Endothelial cell of umbilical vein (primary cell): ENCODE results near the gene GRPR. TPM values are rescaled to one million over a fixed set of nuclear protein-coding genes. Genes with fewer than 3 reads are reported as not detected.

Experiments
- BruUV-seq: library from RNA; stranded (reverse); fragments of 400-500 nt; replicated peaks from 2 replicates; lab custom pipeline; 2021; lab: Mats Ljungman, UMichigan
- CTCF ChIA-PET: fragments of 300-600, 350-600 bp; sonication (Branson Sonifier 250); formaldehyde crosslinking; loops from one replicate; lab custom pipeline; 2021; ENCODE audit warnings: antibody characterized with exemption, inconsistent platforms; lab: Charles Lee
- POLR2A ChIA-PET: fragments of 300-600, 350-600 bp; sonication (Branson Sonifier 250); formaldehyde crosslinking; loops from one replicate; lab custom pipeline; 2021; ENCODE audit warnings: antibody characterized with exemption, inconsistent platforms; lab: Charles Lee
- DNase-seq: peaks from one replicate; pipeline ENCODE4 v3.0.0-alpha.2; 2011; ENCODE audit warnings: low read depth, low spot score
- FAIRE-seq: peaks from 2 replicates; lab custom pipeline; 2011; peaks lifted over from hg19 to GRCh38; lab: Jason Lieb, UNC
- H2AFZ ChIP-seq: 2 replicates; pipeline ENCODE4 v1.6.0; 2012; ENCODE audit warnings: low read depth, low read length, control low read depth, inconsistent platforms
- H3K27ac ChIP-seq: 2 replicates; pipeline ENCODE4 v1.5.1; 2011; ENCODE audit warnings: low read depth, mild to moderate bottlenecking, control low read depth, low read length, moderate library complexity; ENCODE audit not compliant: insufficient read depth
- H3K27me3 ChIP-seq, 2 experiments: 2 replicates each; pipeline versions ENCODE4 v1.6.0 to v1.6.1; 2011; ENCODE audit warnings: low read length in 2 of 2, mixed read lengths in 1 of 2; ENCODE audit not compliant: control insufficient read depth in 2 of 2, insufficient read depth in 2 of 2
- H3K36me3 ChIP-seq, 2 experiments: 2 replicates in 1 of 2; 3 replicates in 1 of 2; pipeline ENCODE4 v1.5.1; 2011; ENCODE audit warnings: low read length in 2 of 2, mild to moderate bottlenecking in 1 of 2, moderate library complexity in 1 of 2; ENCODE audit not compliant: control insufficient read depth in 2 of 2, insufficient read depth in 2 of 2; ENCODE audit errors: extremely low read depth in 1 of 2
- H3K4me1 ChIP-seq: 3 replicates; pipeline ENCODE4 v1.5.1; 2011; ENCODE audit warnings: mild to moderate bottlenecking, low read length; ENCODE audit not compliant: control insufficient read depth, insufficient read depth; ENCODE audit errors: extremely low read depth
- H3K4me2 ChIP-seq: 2 replicates; pipeline ENCODE4 v1.6.1; 2011; ENCODE audit warnings: low read length, control low read depth, mixed read lengths; ENCODE audit not compliant: insufficient read depth
- H3K4me3 ChIP-seq, 3 experiments: fragments of 200-600 bp in 1 of 3; sonication (generic), shearing (Covaris generic) in 1 of 3; replicated peaks in 1 of 3; 2 replicates each; pipeline ENCODE4 v1.5.1; 2011 to 2016; ENCODE audit warnings: control low read depth in 3 of 3, low read length in 3 of 3, mild to moderate bottlenecking in 2 of 3, inconsistent platforms in 1 of 3, low read depth in 1 of 3, moderate library complexity in 1 of 3; ENCODE audit not compliant: insufficient read depth in 1 of 3
- H3K79me2 ChIP-seq: 2 replicates; pipeline ENCODE4 v1.6.0; 2012; ENCODE audit warnings: low read length, inconsistent platforms; ENCODE audit not compliant: control insufficient read depth, insufficient read depth
- H3K9ac ChIP-seq: replicated peaks from 2 replicates; pipeline ENCODE3; 2011; ENCODE audit warnings: low read length, control low read depth; ENCODE audit not compliant: insufficient read depth; ENCODE audit errors: extremely low read depth
- H3K9me1 ChIP-seq: replicated peaks from 3 replicates; pipeline ENCODE4 v1.6.0; 2011; ENCODE audit warnings: mild to moderate bottlenecking, low read length; ENCODE audit not compliant: control insufficient read depth, insufficient read depth; ENCODE audit errors: extremely low read depth
- H3K9me3 ChIP-seq: replicated peaks from 2 replicates; pipeline ENCODE4 v1.5.1; 2012; ENCODE audit warnings: low read length, inconsistent platforms; ENCODE audit not compliant: control insufficient read depth, insufficient read depth
- H4K20me1 ChIP-seq: replicated peaks from 2 replicates; pipeline ENCODE3; 2011; ENCODE audit warnings: mild to moderate bottlenecking, low read length; ENCODE audit not compliant: control insufficient read depth, insufficient read depth; ENCODE audit errors: extremely low read depth
- CTCF ChIP-seq, 2 donors: IDR thresholded peaks; 1 replicate in 1 of 2; 2 replicates in 1 of 2; pipeline ENCODE4 v1.5.1; 2011; ENCODE audit warnings: low read length in 2 of 2, mild to moderate bottlenecking in 2 of 2, moderate library complexity in 2 of 2, control low read depth in 1 of 2, inconsistent platforms in 1 of 2, low read depth in 1 of 2; ENCODE audit not compliant: insufficient read depth in 1 of 2; ENCODE audit errors: extremely low read depth in 1 of 2
- EZH2 ChIP-seq: IDR thresholded peaks from 2 replicates; pipeline ENCODE4 v1.6.1; 2012; ENCODE audit warnings: borderline replicate concordance, low read depth, mild to moderate bottlenecking, moderate library complexity, low read length, inconsistent platforms; ENCODE audit not compliant: severe bottlenecking
- FOS ChIP-seq: IDR thresholded peaks from 2 replicates; pipeline ENCODE4 v1.6.1; 2011; ENCODE audit warnings: mild to moderate bottlenecking, low read length, moderate library complexity, borderline replicate concordance; ENCODE audit not compliant: insufficient read depth
- GATA2 ChIP-seq: IDR thresholded peaks from 2 replicates; pipeline ENCODE4 v1.7.0; 2011; ENCODE audit warnings: low read depth, mild to moderate bottlenecking, moderate library complexity, mixed read lengths, low read length; ENCODE audit not compliant: insufficient read length, insufficient read depth
- JUN ChIP-seq: IDR thresholded peaks from 2 replicates; pipeline ENCODE4 v1.6.1; 2011; ENCODE audit warnings: borderline replicate concordance, low read depth; ENCODE audit not compliant: insufficient read length, insufficient read depth
- MAX ChIP-seq: IDR thresholded peaks from 2 replicates; pipeline ENCODE4 v1.6.1; 2011; ENCODE audit not compliant: insufficient read depth, insufficient read length
- MYC ChIP-seq: IDR thresholded peaks from one replicate; pipeline ENCODE4 v1.6.1; 2011; ENCODE audit warnings: mild to moderate bottlenecking, low read depth, low read length
- POLR2A ChIP-seq: IDR thresholded peaks from 2 replicates; pipeline ENCODE4 v1.6.1; 2012; ENCODE audit warnings: low read depth, mild to moderate bottlenecking, control low read depth, low read length
- POLR2AphosphoS5 ChIP-seq: IDR thresholded peaks from 2 replicates; pipeline ENCODE4 v1.6.1; 2012; ENCODE audit warnings: low read depth, mild to moderate bottlenecking, control low read depth, low read length, moderate library complexity; ENCODE audit not compliant: insufficient read depth
- dilution Hi-C: fragments of 300-500 bp; cut with MboI; formaldehyde crosslinking; loops from one replicate; pipeline ENCODE4 v1.15.0; 2019; ENCODE audit warnings: low sequenced_read_pairs; ENCODE audit not compliant: extremely low pct_ligation_motif_present
- intact Hi-C: fragments of 100-400 bp; cut with micrococcal nuclease; formaldehyde crosslinking; loops from one replicate; pipeline ENCODE4 v1.10.0; 2022
- polyA plus RNA-seq, 4 experiments: library from polyadenylated mRNA; depleted of rRNA in 3 of 4; stranded (reverse) in 3 of 4; unstranded in 1 of 4; fragments of >200 nt; gene quantifications; 2 replicates each; pipeline versions ENCODE4 v1.2.1 to v1.2.3, GENCODE V29; 2011 to 2012; ENCODE audit warnings: missing spikeins in 1 of 4
- total RNA-seq: library from RNA; stranded (reverse); gene quantifications from 2 replicates; pipeline ENCODE4 v1.2.3, GENCODE V29; 2021

Gene GRPR
- total and polyA plus RNA-seq, 2 donors (not counting 3 experiments of a cell fraction or from before 2014, with no cell fraction given): 0.11 TPM; not detected in 1

- no peaks in the 10 kb centered on the region for H4K20me1 ChIP-seq
- POLR2A ChIA-PET: no interaction called here
Measured at GRCh38 chrX:16114611-16115010, 8.8 kb upstream of the GRPR start.

More at GRCh38 chrX:16114611-16115010, 8.8 kb upstream of the GRPR start:
- dilution Hi-C loops: no loop called here
- BruUV-seq: no TSS peak
- Histone ChIP-seq H3K9me1 (no peaks in the 10 kb centered on the region), H2AFZ (no peak overlapping the region), H3K4me3 (no peak overlapping the region), H3K9ac (no peak overlapping the region), H3K27me3 (peaks cover 0 to 9% of the 10 kb centered on the region in 2 experiments), H3K9me3 (no peaks in the 10 kb centered on the region), H3K27ac (no peak overlapping the region), H3K36me3 (no peaks in the 10 kb centered on the region), H3K4me1 (no peaks in the 10 kb centered on the region), H3K4me2 (no peak overlapping the region), H3K79me2 (no peaks in the 10 kb centered on the region)
- intact Hi-C loops: no loop called here
- TF ChIP-seq MYC (no peak), MAX (no peak), JUN (no peak), POLR2AphosphoS5 (no peak), FOS (no peak), POLR2A (no peak), CTCF (IDR thresholded peaks at IDR 0.05; ENCODE audit: extremely low read depth in 1 of 2, insufficient read depth in 1 of 2, low read depth in 1 of 2, low read length in 2 of 2) (no peak), GATA2 (no peak), EZH2 (no peak)
- FAIRE-seq: no peak
- no peak for DNase-seq
- CTCF ChIA-PET: no interaction called here
